ENCODE data around the gene SEC31B. TPM values are rescaled to one million over a fixed set of nuclear protein-coding genes. Genes with fewer than 3 reads are reported as not detected.

SEC31B gene
- total and polyA plus RNA-seq, 2 donors (not counting 3 experiments of a cell fraction or from before 2014, with no cell fraction given), result 11.1 to 14.4 TPM

- H2AFZ ChIP-seq (ENCODE audit: low read depth, low read length), result no peak overlapping the region
- no peaks in the 10 kb centered on the region for H4K20me1 ChIP-seq (replicated peaks; ENCODE audit: control insufficient read depth, extremely low read depth, insufficient read depth, low read length)
- no TSS peak for BruUV-seq (replicated peaks)
- TF ChIP-seq CTCF (IDR thresholded peaks at IDR 0.05; ENCODE audit: extremely low read depth in 1 of 2, insufficient read depth in 1 of 2, low read depth in 1 of 2, low read length in 2 of 2) (peak in 1 of 2 donors; percentile 17), POLR2AphosphoS5 (IDR thresholded peaks at IDR 0.05; ENCODE audit: insufficient read depth, low read depth, low read length) (no peak)
- dilution Hi-C loops (cut with MboI; ENCODE audit: extremely low pct_ligation_motif_present, low sequenced_read_pairs), result no loop called here
- no peaks in the 10 kb centered on the region for H3K36me3 ChIP-seq (ENCODE audit: control insufficient read depth in 2 of 2, extremely low read depth in 1 of 2, insufficient read depth in 2 of 2, low read length in 2 of 2)
- H3K79me2 ChIP-seq (ENCODE audit: control insufficient read depth, insufficient read depth, low read length), result no peaks in the 10 kb centered on the region
- H3K9me1 ChIP-seq (replicated peaks; ENCODE audit: control insufficient read depth, extremely low read depth, insufficient read depth, low read length), result no peaks in the 10 kb centered on the region
- no peak overlapping the region for H3K9ac ChIP-seq (replicated peaks; ENCODE audit: extremely low read depth, insufficient read depth, low read length)
- H3K9me3 ChIP-seq (replicated peaks; ENCODE audit: control insufficient read depth, insufficient read depth, low read length), result no peaks in the 10 kb centered on the region
- H3K27me3 ChIP-seq (ENCODE audit: control insufficient read depth in 2 of 2, insufficient read depth in 2 of 2, low read length in 2 of 2), result no peaks in the 10 kb centered on the region
- no peak for FAIRE-seq
- no peak for DNase-seq (ENCODE audit: low read depth, low spot score)
- H3K27ac ChIP-seq (ENCODE audit: insufficient read depth, low read depth, low read length), result no peak overlapping the region
- intact Hi-C loops (cut with micrococcal nuclease), result loop anchor here (5.0 kb wide), 1 partner anchor 360 kb away; no protein-coding TSS in a partner anchor
- H3K4me2 ChIP-seq (ENCODE audit: insufficient read depth, low read length), result no peak overlapping the region
- H3K4me1 ChIP-seq (ENCODE audit: control insufficient read depth, extremely low read depth, insufficient read depth, low read length), result peaks cover 24% of the 10 kb centered on the region
- ChIA-PET CTCF (interaction anchor here (1.0 to 4.8 kb wide), 6 partner anchors 9 to 362 kb away, joined by 3 to 78 read pairs (median 27); partner anchors contain the start of gene HIF1AN), POLR2A (no interaction called here)
- no peak overlapping the region for H3K4me3 ChIP-seq (replicated peaks in 1 of 3; ENCODE audit: insufficient read depth in 1 of 3, low read depth in 1 of 3, low read length in 3 of 3)
These were observed 2.8 kb downstream of the SEC31B start for GRCh38 chr10:100516847-100517246.

GRCh38 chr10:100515612-100516011, 4.0 kb downstream of the SEC31B start:
- Histone ChIP-seq H3K27me3 (ENCODE audit: control insufficient read depth in 2 of 2, insufficient read depth in 2 of 2, low read length in 2 of 2) (no peaks in the 10 kb centered on the region), H3K27ac (ENCODE audit: insufficient read depth, low read depth, low read length) (no peak overlapping the region), H3K9me1 (replicated peaks; ENCODE audit: control insufficient read depth, extremely low read depth, insufficient read depth, low read length) (no peaks in the 10 kb centered on the region), H3K79me2 (ENCODE audit: control insufficient read depth, insufficient read depth, low read length) (no peaks in the 10 kb centered on the region), H3K36me3 (ENCODE audit: control insufficient read depth in 2 of 2, extremely low read depth in 1 of 2, insufficient read depth in 2 of 2, low read length in 2 of 2) (no peaks in the 10 kb centered on the region), H2AFZ (ENCODE audit: low read depth, low read length) (no peak overlapping the region), H3K9ac (replicated peaks; ENCODE audit: extremely low read depth, insufficient read depth, low read length) (no peak overlapping the region), H4K20me1 (replicated peaks; ENCODE audit: control insufficient read depth, extremely low read depth, insufficient read depth, low read length) (no peaks in the 10 kb centered on the region), H3K4me3 (replicated peaks in 1 of 3; ENCODE audit: insufficient read depth in 1 of 3, low read depth in 1 of 3, low read length in 3 of 3) (no peak overlapping the region), H3K4me2 (ENCODE audit: insufficient read depth, low read length) (no peak overlapping the region), H3K4me1 (ENCODE audit: control insufficient read depth, extremely low read depth, insufficient read depth, low read length) (peaks cover 17% of the 10 kb centered on the region), H3K9me3 (replicated peaks; ENCODE audit: control insufficient read depth, insufficient read depth, low read length) (no peaks in the 10 kb centered on the region)
- ChIA-PET POLR2A (no interaction called here), CTCF (interaction anchor here (3.6 to 4.8 kb wide), 2 partner anchors 33 to 363 kb away, joined by 47 to 78 read pairs; no protein-coding TSS in a partner anchor)
- no TSS peak for BruUV-seq (replicated peaks)
- TF ChIP-seq FOS (IDR thresholded peaks at IDR 0.05; ENCODE audit: borderline replicate concordance, insufficient read depth, low read length) (no peak), MYC (IDR thresholded peaks at IDR 0.05; ENCODE audit: low read depth, low read length) (no peak), JUN (IDR thresholded peaks at IDR 0.05; ENCODE audit: borderline replicate concordance, insufficient read depth, insufficient read length, low read depth) (no peak), POLR2A (IDR thresholded peaks at IDR 0.05; ENCODE audit: low read depth, low read length) (no peak), POLR2AphosphoS5 (IDR thresholded peaks at IDR 0.05; ENCODE audit: insufficient read depth, low read depth, low read length) (no peak), CTCF (IDR thresholded peaks at IDR 0.05; ENCODE audit: extremely low read depth in 1 of 2, insufficient read depth in 1 of 2, low read depth in 1 of 2, low read length in 2 of 2) (no peak), GATA2 (IDR thresholded peaks at IDR 0.05; ENCODE audit: insufficient read depth, insufficient read length, low read depth, low read length) (no peak), EZH2 (IDR thresholded peaks at IDR 0.05; ENCODE audit: borderline replicate concordance, low read depth, low read length, severe bottlenecking) (no peak)
- TF ChIP-seq, protein P1, sequence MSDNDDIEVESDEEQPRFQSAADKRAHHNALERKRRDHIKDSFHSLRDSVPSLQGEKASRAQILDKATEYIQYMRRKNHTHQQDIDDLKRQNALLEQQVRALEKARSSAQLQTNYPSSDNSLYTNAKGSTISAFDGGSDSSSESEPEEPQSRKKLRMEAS (IDR thresholded peaks at IDR 0.05; ENCODE audit: insufficient read depth, insufficient read length), result no peak
- no peak for DNase-seq (ENCODE audit: low read depth, low spot score)
- dilution Hi-C loops (cut with MboI; ENCODE audit: extremely low pct_ligation_motif_present, low sequenced_read_pairs), result no loop called here
- intact Hi-C loops (cut with micrococcal nuclease), result loop anchor here (5.0 kb wide), 1 partner anchor 362 kb away; no protein-coding TSS in a partner anchor
- FAIRE-seq, result no peak

All from endothelial cell of umbilical vein (primary cell).